ENCODE measurements around the gene HOXB8.

Gene HOXB8

DNA sequence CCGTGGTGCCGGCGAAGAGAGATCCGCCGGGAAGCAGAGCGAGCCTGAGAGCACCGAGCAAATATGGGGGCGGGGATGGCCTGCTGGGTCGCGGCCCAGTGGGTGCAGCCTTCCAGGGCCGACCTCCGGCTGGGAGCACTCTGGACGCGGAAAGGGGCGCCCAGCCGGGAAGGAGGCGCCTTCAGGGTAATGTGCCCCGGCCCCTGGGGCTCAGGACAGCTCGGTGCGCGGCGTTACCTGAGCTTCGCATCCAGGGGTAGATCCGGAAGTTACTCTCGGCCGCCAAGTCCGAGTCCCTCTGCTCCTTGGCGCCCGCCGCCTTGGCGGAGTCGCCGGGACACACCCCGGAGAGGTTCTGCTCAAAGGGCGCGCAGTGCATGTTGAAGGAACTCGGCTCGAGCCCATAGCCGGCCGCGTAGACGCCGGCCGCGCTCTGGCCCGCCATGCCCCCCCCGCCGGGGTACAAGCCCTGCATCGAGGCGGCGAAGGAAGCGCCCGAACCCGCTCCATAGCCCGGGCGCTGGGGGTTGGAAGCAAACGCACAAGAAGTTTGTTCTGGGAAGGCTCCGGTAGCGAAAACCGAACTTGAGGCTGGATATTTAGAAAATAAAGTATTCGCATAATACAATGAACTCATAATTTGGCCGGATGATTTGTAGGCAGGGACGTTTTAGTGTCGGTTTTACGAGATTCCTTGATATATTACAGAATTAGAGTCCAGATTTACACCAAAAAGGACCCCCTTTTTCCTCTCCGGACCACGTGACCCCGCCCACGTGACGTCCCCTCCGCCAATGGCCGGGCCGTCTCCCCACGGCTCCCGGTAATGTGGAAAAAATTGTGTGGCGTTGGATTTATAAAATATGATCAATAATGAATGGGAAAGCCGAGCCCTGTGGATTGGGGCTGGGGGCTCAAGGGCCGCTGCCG, 4.5 kb downstream of the HOXB8 start, which contains the start of gene HOXB7:
HOXB7 (minus strand) TSS at position 736 of the 930 bp plus-strand sequence; CDS start at position 637, 99 bp downstream.
- peak; percentile 65 for DNase-seq

DNA sequence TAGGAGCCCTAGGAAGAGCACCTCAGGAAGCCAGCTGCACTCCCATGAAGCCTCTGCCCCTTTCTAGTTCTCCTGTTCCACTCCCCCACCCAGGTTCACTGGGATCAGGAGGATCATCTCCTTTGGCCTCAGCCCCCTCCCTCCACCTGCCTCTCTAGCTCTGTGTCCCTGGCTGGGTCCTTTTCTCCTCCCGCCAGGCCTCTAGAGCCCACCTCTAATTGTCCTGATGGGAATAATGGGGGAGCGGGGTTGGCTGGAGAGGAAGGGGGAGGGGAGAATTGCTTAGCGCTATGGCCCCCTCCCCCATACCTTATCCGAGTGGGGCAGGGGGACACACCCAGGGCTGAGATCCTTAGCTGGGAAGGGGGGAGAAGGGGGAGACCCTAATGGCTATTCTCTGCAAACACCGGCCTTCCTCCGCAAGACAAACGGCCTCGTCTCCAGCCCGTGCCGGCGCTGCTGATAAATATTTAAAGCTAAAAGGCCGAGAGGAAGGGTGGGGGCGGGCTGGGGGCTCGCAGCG, 5.3 kb downstream of the HOXB8 start:
- no peak for DNase-seq

DNA sequence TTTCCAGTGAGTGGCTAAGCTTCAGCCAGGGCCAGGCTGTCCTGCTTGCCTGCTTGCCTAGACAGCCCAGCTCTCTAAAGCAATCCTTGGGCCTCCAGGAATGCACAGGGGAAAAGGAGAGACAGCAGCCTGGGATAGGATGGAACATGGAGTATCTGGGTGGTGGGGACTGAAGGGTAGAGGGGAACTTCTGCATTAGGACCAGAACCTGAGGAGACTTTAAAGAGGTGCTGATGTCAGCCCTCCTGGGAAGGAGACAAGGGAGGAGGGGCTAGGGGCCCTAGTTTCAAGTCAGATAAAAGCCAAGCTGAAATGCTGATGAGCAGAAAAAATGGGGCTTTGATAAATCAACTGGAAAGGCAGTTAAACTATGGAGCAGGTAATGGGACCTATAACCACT, 6.1 kb downstream of the HOXB8 start:
- no peak for DNase-seq

DNA sequence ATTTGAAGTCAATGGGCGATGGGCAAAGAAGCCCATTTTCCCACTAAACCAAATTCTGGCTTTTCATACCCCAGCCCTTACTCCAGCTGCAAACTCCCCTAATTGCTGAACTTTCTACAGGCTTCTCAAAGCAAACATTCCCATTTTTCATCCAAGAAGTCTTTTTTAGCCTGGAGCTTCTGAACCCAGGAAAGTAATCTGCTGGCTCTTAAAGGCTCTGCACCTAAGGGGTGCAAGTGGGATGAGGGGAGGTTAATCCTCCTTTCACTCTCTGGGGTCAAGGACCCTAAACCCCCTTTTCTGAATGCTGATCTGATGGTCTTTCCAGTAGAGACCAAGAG, 6.6 kb downstream of the HOXB8 start:
- DNase-seq = no peak

DNA sequence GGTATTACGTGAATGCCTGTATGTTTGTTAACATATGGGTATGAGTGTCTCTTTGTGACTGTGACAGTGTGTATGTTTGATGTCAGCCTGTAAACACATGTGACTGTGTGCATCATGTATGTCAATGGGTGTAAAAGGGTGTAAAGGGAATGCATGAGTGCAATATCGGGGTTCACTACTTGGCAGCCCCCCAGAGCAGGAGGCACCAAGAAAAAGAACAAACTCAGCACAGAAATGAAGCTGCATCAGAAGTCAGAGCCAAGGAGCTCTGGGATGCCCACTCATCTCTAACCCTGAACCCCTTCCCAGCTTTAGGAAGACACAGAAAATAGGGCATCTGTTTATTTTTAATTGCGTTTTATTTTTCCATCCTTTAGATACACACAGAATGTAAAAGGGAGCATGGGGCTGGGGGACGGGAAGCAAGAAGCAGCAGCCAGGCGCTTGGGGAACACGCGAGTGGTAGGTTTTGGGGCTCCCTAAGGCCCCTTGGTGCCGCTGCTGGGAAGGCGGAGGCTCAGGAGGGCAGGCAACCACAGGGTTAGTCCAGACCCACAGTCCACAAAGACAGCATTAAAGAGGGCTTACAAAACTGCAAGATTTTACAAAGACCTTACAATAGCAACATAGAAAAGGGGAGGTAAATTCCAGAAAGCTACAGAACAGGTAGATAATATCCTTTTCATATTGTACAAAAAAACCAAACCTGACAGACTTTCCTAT, 8.0 kb downstream of the HOXB8 start:
- no peak for DNase-seq

DNA sequence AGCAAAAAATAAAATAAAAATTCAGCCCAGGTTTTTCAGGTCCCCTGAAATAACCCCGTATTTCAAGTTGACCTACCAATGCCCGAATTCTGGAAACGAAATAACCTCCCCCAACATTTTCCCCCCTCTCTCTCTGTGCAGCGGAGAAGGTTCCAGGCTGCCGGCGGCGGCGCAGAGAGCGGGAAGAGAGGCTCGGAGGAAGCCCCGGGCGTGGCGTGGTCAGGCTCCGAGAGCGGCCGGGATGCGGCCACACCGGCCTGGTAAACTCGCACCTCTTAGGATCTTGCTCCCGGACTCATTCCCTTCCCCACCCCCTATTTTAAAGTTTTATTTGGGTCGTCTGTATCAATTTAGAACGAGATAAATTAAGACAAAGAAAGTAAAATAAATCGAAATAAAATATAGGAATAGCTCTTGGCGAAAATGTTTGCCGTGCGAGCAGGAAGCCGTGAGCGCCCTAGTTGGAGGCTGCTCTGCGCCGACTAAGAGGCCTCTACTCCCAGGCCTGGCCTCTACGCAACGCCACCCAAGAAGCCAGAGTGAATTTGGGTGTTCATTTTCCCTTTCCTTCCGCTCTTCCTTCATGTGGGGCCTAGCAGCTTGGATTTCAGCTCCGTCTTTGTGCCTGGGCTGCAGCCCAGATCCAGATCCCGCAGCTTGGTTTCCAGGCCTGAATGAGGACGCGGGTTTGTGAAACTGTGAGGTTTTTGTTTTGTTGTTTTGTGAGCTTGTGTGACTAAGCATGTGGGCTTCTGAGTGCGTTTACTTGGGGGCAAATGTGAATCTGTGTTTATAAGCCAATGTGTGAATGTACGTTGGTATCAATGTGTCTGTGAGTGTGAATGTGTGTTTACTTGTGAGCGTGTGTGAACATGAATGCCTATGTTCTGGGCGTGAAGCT, 8.9 kb downstream of the HOXB8 start:
- no peak for DNase-seq

DNA sequence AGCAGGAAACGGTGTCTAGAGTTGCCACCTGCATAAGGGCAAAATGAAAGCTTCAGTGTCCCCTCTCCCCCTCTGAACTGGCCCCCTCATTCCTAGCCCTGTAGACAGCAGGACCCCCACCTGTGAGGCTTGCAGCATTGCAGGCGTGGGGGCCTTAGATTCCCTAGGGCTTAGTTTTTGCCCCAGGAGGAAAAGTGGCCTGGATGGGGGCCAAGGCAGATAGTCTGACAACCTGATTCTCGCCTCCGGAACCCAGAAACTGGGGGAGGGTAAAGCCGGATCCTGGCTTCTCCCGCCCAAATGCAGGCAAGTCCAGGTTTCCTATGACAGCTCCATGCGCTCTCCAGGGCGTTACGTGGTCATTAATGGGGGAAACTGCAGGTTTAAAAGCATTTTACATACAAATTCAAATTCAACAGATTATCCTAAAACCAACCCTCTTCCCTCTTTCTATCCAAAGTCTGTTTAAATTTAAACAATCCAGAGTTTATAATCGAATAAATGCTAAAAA, 9.6 kb downstream of the HOXB8 start:
- DNase-seq = no peak

DNA sequence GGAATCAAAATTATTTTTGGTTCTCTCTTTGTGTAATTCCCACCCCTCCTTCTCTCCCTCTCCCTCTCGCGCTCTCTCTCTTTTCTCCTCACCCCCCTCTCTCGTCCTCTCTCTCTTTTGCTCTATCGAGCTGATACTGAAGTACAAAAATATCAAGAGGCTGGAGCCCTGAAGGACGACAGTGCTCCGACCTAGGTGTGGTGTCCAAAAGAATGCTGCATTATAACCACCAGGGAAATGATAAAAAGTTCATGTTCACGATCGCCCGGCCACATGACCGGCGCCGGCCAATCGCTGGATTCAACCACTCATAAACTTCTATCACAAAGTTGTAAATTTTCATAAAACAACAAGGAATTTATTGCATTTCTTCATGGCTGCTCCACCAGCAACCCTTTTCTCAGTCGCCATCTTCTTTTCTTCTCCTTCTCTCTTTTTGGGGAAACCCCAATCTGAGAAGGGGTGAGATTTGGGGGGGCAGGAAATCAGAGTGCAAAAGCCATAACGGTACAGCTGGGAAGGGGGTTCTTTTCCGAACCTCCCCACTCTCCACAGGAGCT, 10.2 kb downstream of the HOXB8 start, which contains the start of gene HOXB6:
HOXB6 (minus strand) TSS at position 217 of the 560 bp plus-strand sequence. CDS start 6,836 bp downstream, outside the sequence.
- no peak for DNase-seq

DNA sequence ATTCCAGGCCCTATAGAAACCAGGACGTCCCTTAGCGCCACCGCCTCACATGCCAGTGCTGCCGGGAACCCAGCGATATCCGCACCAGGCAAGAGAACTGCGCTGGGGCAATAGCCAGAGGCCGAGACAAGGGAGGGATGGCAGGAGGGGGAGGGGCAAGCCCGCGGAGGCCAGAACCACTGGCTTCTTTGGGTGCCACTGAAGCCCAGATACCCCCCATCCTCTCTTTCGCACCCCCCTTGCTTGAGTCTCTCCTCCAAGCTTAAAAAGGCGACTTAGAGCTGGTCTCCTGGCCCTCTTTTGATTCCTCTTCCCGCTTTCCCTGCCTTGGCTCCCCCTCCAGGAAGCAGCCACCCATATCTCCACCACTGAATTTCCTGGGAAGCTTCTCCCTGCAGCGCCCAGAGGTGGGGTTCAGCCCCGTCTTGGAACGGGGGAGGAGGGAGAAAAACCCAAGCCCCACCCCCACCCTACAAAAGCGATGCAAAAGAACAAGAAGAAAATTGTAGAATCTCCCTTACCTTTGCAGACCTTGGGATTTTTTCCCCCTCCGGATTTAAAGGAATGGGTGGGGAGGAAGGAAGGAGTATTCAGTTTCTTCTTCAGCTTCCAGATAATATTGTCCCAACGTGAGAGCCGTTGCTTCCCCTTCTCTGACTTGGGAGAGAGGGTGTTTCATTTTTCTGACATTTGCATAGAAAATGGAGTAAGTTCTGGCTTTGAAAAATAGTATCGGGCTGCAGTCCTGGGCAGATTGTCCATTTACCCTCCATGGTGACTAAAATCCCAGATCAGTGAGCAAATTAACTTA, 10.9 kb downstream of the HOXB8 start:
- no peak for DNase-seq

DNA sequence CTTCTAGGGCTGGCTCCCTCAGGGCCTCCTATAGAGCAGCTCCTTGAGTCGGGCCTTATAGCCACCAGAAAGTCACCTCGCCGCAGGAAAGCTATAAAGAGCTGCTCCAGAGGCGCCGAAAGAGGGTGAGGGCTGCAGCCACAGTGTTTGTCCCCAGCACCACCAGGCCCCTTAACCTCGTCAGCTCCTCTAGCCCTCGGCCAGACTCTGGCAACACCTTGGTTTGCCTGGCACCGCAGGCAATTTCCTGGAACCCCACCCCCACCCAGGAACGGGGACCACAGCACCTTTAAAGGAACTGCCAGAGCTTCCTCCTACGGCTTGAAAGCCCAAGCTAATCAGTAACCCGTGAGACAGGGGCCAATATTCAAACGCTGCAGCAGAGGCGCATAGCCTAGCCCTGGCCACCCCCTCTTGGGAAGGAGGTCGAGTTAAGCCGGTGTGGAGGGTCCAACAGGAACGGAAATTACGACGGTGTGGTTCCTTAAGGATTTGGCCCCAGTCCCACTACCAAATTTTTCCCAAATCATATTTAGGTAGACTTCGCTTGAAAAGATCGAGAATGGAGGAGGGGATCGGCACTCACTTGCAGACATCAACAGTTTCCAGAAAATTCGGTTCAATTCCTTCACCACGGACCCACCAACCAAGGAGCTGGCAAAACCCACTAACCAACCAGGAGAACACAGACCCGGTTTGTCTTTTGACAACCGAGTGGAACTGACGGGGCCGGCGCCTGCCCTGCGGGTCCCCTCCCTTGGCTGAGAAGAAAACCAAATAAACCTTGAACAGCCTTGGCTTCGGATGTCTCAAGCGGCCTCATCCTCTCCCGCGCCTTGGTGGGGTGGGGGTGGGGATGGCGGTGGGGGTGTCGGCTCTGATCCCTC, 13.3 kb downstream of the HOXB8 start:
- no peak for DNase-seq

DNA sequence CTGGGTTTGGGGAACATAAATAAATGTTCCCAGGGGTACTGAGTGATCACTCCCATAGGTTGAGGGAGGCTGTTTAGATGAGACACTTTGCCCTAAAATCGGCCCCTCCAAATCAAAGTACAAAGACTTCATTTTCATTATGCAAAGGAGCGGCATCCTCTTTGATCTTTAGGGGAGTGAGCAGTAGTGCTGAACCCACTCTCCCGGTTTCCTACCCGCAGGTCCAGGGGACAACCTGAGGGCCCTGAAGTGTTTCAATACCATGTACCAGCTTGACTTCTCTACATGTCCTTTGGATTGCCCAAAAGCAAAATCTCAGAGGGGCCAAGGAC, 13.9 kb downstream of the HOXB8 start:
- DNase-seq = no peak

DNA sequence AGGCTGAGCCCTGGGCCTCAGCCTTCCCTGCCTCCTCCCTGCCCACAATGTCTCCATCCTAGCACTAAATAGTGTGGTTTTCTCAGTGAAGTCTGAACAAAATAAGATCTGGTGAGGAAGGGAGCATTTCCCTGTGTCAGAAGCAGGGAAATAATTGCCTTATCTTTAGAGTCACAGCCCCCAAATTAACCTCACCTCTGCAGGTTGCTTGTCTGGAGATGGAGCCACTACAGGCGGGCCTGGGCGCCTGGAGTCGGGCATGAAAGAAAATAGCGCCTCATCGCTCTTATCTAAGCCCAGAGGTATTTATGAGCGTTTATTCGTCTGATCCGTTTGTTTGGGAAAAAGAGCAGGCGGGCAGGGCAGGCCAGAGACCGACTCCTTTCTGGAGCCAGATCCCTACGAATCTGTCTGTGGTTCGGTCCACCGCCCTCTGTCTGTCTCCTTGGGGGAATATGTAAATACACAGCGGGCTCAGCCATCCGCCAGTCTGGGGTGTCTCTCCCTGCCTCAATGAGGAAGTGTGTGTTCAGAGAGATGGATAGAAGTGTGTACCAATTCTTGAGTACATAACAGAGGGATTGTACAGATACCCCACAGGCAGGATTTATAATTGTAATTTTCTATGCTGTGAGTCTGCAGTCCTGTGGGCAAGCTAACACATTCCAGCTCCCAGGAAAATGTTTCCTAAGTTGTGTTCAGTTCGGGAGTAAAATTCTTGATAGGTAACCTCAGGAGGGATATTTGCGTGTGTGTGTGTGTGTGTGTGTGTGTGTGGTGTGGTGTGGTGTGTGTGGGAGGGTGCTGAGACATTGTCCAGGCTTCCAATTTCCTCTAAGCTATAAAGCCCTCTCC, 14.6 kb downstream of the HOXB8 start:
- DNase-seq = no peak

DNA sequence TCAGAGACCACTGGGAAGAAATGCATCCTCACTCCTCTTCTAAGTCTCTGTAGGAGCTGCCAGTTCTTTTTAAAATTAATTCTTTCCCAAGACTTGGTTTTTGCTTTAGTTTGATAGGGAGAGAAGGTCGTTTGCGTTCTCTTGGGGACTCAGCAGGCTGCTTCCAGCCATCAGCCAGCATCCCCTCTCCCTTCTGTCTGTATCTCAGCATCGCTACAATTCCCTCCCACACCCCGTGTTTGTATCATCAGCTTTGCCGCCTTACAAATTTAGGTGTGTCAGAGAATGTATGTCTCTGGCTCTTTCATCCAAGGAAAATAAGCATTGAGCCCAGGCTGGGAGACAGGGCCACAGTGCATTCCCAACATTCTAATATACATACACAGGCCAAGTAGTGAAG, 15.7 kb downstream of the HOXB8 start:
- DNase-seq = no peak

DNA sequence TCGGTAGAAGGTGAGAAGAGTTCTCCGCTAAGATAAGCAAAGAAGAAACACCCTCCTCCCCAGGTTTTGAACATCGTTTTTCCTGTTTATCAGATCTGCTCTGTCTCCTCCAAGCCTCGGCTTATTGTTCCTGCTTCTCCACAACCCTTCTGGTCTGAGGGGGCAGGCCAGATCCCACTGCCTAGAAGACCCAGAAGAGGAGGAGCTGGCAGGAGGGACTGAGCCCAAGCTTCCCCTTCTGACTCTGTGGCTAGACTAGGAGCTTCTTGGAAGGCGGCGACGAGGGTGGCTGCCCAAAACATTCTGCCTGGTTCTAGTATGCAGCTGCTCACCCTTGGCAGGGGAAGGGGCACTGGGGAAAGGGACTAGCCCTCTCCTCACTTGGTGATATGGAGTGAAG, 16.4 kb downstream of the HOXB8 start:
- no peak for DNase-seq

DNA sequence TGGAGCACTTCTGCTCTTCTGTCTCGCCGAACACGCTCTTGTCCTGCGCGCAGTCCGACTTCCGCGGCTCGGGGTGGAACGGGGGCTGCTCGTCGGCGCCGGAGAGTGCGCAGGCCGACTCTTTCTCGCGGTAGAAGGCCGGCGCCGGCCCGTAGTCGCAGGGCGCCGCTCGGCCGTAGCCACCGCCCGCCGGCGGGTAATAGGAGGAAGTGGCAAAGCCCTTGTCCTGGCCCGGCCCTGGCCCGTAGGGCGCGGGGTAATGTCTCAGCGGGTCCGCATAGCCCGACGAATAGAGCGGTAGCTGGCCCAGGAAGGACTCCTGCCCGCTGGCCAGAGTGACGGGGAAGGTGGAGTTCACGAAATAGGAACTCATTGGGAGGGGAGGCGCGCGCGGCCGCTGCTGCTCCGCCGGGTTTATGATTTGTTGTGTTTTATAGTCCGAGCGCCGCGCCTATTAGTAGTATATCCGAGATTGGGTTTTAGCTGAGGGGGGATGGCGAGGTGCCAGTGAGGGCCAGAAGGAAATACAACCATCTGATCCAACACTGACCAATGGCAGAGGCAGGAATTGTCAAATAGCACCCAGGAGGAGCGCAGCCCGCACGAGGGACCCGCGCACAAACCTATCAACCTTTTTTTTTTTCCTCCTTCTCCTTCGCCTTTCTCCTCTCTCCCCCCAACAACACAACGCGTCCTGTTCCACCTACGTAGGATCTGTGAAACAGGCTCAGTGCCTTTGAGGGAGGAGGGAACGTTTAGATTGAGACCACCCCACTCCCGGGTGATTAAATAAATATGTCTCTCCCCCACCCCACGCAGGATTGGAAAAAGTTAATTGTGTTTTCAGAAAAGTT, 17.1 kb downstream of the HOXB8 start:
- peak; percentile 47 for DNase-seq

DNA sequence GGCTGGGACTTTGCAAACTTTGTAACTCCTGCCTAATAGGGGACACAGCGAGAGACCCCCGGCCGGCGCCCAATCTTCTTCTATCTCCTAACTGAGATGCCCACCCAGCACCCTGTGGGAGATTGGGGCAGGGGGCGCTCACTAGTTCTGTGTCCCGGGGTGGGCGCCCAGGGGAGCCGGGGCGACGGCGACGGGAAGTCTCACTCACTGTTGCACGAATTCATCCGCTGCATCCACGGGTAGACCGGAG, 17.6 kb downstream of the HOXB8 start:
- no peak for DNase-seq

DNA sequence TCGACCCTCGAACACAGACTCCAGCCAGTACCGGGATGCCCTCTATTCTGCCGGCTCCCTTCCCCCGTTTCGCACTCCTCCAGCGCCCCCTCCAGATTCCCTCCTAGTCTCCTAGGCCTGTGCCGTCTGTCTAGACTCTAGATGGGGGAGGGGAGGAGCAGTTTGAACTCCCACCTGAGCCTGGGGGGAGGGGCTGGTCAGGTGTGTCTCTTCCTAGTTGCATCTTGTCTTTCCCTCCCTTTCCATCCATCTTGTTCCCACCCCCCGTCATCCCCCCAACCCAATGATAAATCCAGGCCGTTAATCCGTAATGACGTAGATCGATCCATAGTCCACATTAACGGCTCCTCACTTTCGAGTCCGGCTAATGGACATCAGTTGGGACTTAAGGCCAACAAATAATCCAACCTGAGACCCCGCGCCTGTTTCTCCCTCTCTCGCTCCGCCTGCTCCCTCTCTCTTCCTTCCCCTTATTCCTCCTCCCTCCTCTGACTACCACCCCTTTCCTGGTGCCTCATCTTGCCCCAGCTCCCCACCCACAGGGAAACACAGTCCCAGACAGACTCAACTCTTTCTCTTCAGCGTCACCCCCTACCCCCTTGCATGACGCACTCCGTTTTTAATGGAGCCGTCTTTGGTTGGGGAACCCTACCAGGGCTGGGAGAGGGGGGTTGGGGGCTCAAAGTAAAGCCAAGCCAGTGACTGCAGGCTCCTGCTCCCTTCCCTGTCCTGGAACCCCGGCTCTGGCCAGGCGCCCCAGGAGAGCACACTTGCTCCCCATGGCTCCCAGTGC, 18.2 kb downstream of the HOXB8 start:
- DNase-seq = no peak

Measured in CD4-positive, alpha-beta T cell treated with Interleukin-10 for 1 hour (primary cell).